Body of pancreas (tissue), 4 donors: ENCODE results near the gene CYTIP. TPM values are rescaled to one million over a fixed set of nuclear protein-coding genes. Genes with fewer than 3 reads are reported as not detected.
A peak's percentile ranks its signal among the peaks of the same experiment; 100 is the strongest.

Experiments
- ATAC-seq: fragments of 150-250 bp; one replicate; pipeline ENCODE4 v1.9.1; 2016
- DNase-seq, 4 donors: peaks; one replicate each; pipeline ENCODE4 v3.0.0-alpha.2; 2019
- H3K27ac ChIP-seq, 4 donors: fragments of 200-600 bp; sonication (generic); 1 replicate in 3 of 4; 2 replicates in 1 of 4; pipeline versions ENCODE4 v1.5.1 to v1.6.1; 2016 to 2019; ENCODE audit warnings: mild to moderate bottlenecking in 1 of 4, mixed read lengths in 1 of 4, moderate library complexity in 1 of 4
- H3K27me3 ChIP-seq, 2 donors: fragments of 200-600 bp; sonication (generic); one replicate each; pipeline ENCODE4 v1.6.0; 2016; ENCODE audit warnings: mild to moderate bottlenecking in 1 of 2
- H3K36me3 ChIP-seq, 2 donors: fragments of 200-600 bp; sonication (generic); replicated peaks in 1 of 2; 2 replicates each; pipeline ENCODE4 v1.5.1; 2016; ENCODE audit warnings: low read depth in 2 of 2; ENCODE audit not compliant: insufficient read depth in 1 of 2
- H3K4me1 ChIP-seq: fragments of 200-600 bp; sonication (generic); one replicate; pipeline ENCODE4 v1.6.0; 2016
- H3K4me3 ChIP-seq, 2 donors: fragments of 200-600 bp; sonication (generic); 1 replicate in 1 of 2; 2 replicates in 1 of 2; pipeline ENCODE4 v1.5.1; 2016 to 2019
- H3K9me3 ChIP-seq, 3 donors: fragments of 200-600 bp; sonication (generic); 1 replicate in 2 of 3; 2 replicates in 1 of 3; pipeline ENCODE4 v1.5.1; 2016
- POLR2A ChIP-seq, 3 donors: fragments of 450-650 bp; IDR thresholded peaks; one replicate each; pipeline ENCODE4 v1.6.1; 2016; ENCODE audit warnings: antibody characterized with exemption in 3 of 3, mild to moderate bottlenecking in 2 of 3
- WGBS, 2 donors: methylation state at CpG; one replicate each; pipeline ENCODE4 v1.1.5; 2017; 5-methylcytosine and 5-hydroxymethylcytosine counted together
- intact Hi-C: fragments of 100-400 bp; cut with DNase I; formaldehyde crosslinking; loops from one replicate; pipeline ENCODE4 v1.15.1; 2023
- total RNA-seq, 2 donors: library from RNA; depleted of rRNA; stranded (reverse); fragments of >200 nt; gene quantifications; one replicate each; pipeline ENCODE4 v1.1.0, GENCODE V29; 2016
- TF ChIP-seq, protein P1 (sequence below), 7 experiments: fragments of 450-650 bp in 4 of 7; fragments of 200-600 bp in 3 of 7; sonication (generic) in 3 of 7; IDR thresholded peaks; one replicate each; pipeline ENCODE4 v1.5.1; 2016 to 2019; ENCODE audit warnings: antibody characterized with exemption in 7 of 7

CYTIP gene
- total RNA-seq, 2 donors from 2014 or later, result 5.6 to 10.6 TPM

- no peaks in the 10 kb centered on the region for H3K36me3 ChIP-seq
- ATAC-seq, result no peak
- peaks cover 21% of the 10 kb centered on the region for H3K4me1 ChIP-seq
- intact Hi-C loops, result no loop called here
- DNase-seq, result no peak
- no peak overlapping the region for H3K4me3 ChIP-seq
- TF ChIP-seq, protein P1, sequence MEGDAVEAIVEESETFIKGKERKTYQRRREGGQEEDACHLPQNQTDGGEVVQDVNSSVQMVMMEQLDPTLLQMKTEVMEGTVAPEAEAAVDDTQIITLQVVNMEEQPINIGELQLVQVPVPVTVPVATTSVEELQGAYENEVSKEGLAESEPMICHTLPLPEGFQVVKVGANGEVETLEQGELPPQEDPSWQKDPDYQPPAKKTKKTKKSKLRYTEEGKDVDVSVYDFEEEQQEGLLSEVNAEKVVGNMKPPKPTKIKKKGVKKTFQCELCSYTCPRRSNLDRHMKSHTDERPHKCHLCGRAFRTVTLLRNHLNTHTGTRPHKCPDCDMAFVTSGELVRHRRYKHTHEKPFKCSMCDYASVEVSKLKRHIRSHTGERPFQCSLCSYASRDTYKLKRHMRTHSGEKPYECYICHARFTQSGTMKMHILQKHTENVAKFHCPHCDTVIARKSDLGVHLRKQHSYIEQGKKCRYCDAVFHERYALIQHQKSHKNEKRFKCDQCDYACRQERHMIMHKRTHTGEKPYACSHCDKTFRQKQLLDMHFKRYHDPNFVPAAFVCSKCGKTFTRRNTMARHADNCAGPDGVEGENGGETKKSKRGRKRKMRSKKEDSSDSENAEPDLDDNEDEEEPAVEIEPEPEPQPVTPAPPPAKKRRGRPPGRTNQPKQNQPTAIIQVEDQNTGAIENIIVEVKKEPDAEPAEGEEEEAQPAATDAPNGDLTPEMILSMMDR (IDR thresholded peaks at IDR 0.05), result no peak
- no peak for TF ChIP-seq POLR2A (IDR thresholded peaks at IDR 0.05)
- no peaks in the 10 kb centered on the region for H3K27me3 ChIP-seq
- H3K27ac ChIP-seq, result peak overlapping the region in 1 of 4 donors; percentile 60
- WGBS, 2 donors, result 69 to 74% methylated on average over 5 of the region's 5 CpGs
- H3K9me3 ChIP-seq, result no peaks in the 10 kb centered on the region
These were observed 1.3 kb downstream of the CYTIP start for GRCh38 chr2:157442636-157443035.

DNA sequence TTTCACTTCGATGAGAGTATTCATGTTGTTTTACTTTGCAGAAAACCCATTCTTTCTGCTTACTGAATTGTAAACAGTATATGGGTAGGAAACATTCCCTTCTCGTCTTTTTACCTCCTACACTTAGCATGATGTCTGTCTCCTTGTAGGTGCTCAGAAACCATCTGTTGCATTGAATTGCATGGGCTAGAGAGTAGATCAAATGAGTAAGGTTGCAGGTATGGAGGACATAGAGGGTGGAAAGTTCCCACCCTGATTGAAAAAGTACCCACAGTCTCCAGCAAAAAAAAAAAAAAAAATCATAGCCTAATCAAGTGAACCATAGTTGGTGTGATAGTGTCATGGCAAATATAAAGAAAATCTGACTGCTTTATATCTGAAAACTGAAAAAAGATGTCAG lies 1.7 kb downstream of the CYTIP start:
- Histone ChIP-seq H3K27me3 (no peaks in the 10 kb centered on the region), H3K27ac (peak overlapping the region in 1 of 4 donors; percentile 56), H3K36me3 (no peaks in the 10 kb centered on the region), H3K4me1 (peaks cover 21% of the 10 kb centered on the region), H3K4me3 (no peak overlapping the region), H3K9me3 (no peaks in the 10 kb centered on the region)
- 65 to 89% methylated on average over 2 of the region's 2 CpGs for WGBS, 2 donors
- intact Hi-C loops, result no loop called here
- no peak for ATAC-seq
- no peak for TF ChIP-seq POLR2A (IDR thresholded peaks at IDR 0.05)
- TF ChIP-seq, protein P1 (IDR thresholded peaks at IDR 0.05), result no peak
- no peak for DNase-seq

GRCh38 chr2:157441072-157441454 lies 2.8 kb downstream of the CYTIP start:
- ATAC-seq (peak; percentile 86), DNase-seq (peak in 3 of 4 donors; percentile 29 to 74 (median 37))
- no peak for TF ChIP-seq POLR2A (IDR thresholded peaks at IDR 0.05)
- TF ChIP-seq, protein P1 (IDR thresholded peaks at IDR 0.05), result no peak
- 32 to 38% methylated on average over 2 of the region's 2 CpGs for WGBS, 2 donors
- Histone ChIP-seq H3K9me3 (no peaks in the 10 kb centered on the region), H3K27ac (peak overlapping the region in 2 of 4 donors; percentile 42 to 56), H3K4me3 (no peak overlapping the region), H3K4me1 (peaks cover 21% of the 10 kb centered on the region), H3K36me3 (no peaks in the 10 kb centered on the region), H3K27me3 (no peaks in the 10 kb centered on the region)
- intact Hi-C loops, result no loop called here

GRCh38 chr2:157440404-157441071 lies 3.4 kb downstream of the CYTIP start:
- no peak for TF ChIP-seq POLR2A (IDR thresholded peaks at IDR 0.05)
- TF ChIP-seq, protein P1 (IDR thresholded peaks at IDR 0.05), result no peak
- 31 to 37% methylated on average over 5 of the region's 5 CpGs for WGBS, 2 donors
- Histone ChIP-seq H3K27me3 (no peaks in the 10 kb centered on the region), H3K4me1 (peaks cover 21% of the 10 kb centered on the region), H3K9me3 (no peaks in the 10 kb centered on the region), H3K36me3 (no peaks in the 10 kb centered on the region), H3K27ac (peak overlapping the region in 2 of 4 donors; percentile 33 to 42), H3K4me3 (no peak overlapping the region)
- DNase-seq (peak in 1 of 4 donors; percentile 13), ATAC-seq (no peak)
- intact Hi-C loops, result no loop called here

GRCh38 chr2:157439824-157440186 lies 4.1 kb downstream of the CYTIP start:
- peak; percentile 12 for ATAC-seq
- 67 to 71% methylated on average over 1 of the region's 1 CpG for WGBS, 2 donors
- peaks cover 26% of the 10 kb centered on the region for H3K4me1 ChIP-seq
- intact Hi-C loops, result no loop called here
- TF ChIP-seq, protein P1 (IDR thresholded peaks at IDR 0.05), result no peak
- peak in 1 of 3 donors; percentile 9 for TF ChIP-seq POLR2A (IDR thresholded peaks at IDR 0.05)
- no peaks in the 10 kb centered on the region for H3K36me3 ChIP-seq
- no peak overlapping the region for H3K4me3 ChIP-seq
- no peaks in the 10 kb centered on the region for H3K27me3 ChIP-seq
- no peak for DNase-seq
- H3K27ac ChIP-seq, result peak overlapping the region in 1 of 4 donors; percentile 8
- no peaks in the 10 kb centered on the region for H3K9me3 ChIP-seq
